HepG2 (cell line): ENCODE results near the gene MRPS5. TPM values are rescaled to one million over a fixed set of nuclear protein-coding genes. Genes with fewer than 3 reads are reported as not detected.

Source experiments
- AGO1 ChIP-seq: fragments of 200-400 bp; formaldehyde crosslinking; IDR thresholded peaks from 2 replicates; pipeline ENCODE4 v1.6.1; 2017; ENCODE audit warnings: mild to moderate bottlenecking, low read depth, low read length, moderate library complexity; ENCODE audit not compliant: poor library complexity, severe bottlenecking
- CAMTA2 ChIP-seq: sonication (generic); formaldehyde crosslinking; IDR thresholded peaks from 2 replicates; pipeline ENCODE4 v1.4.0; 2020; ENCODE audit warnings: mild to moderate bottlenecking, missing genetic modification reagents, borderline replicate concordance
- CBX2 ChIP-seq, 2 experiments: fragments of 200-600 bp in 1 of 2; sonication (generic); formaldehyde crosslinking in 1 of 2; IDR thresholded peaks; 2 replicates each; pipeline versions ENCODE4 v1.7.0 to v1.8.1; 2018 to 2022; ENCODE audit warnings: low read depth in 2 of 2, low read length in 1 of 2, mild to moderate bottlenecking in 1 of 2, missing genetic modification reagents in 1 of 2
- DPF2 ChIP-seq: sonication (generic); formaldehyde crosslinking; IDR thresholded peaks from 2 replicates; pipeline ENCODE4 v1.4.0; 2020; ENCODE audit warnings: mild to moderate bottlenecking, low read depth, missing genetic modification reagents, borderline replicate concordance
- GATAD1 ChIP-seq: IDR thresholded peaks from 2 replicates; pipeline ENCODE4 v1.6.1; 2016; ENCODE audit warnings: missing genetic modification reagents, missing compliant biosample characterization
- HDAC1 ChIP-seq: sonication (generic); formaldehyde crosslinking; IDR thresholded peaks from 2 replicates; pipeline ENCODE4 v1.5.1; 2020; ENCODE audit warnings: mild to moderate bottlenecking, missing genetic modification reagents
- HES4 ChIP-seq: sonication (generic); formaldehyde crosslinking; IDR thresholded peaks from 2 replicates; pipeline ENCODE4 v1.9.0; 2021; ENCODE audit warnings: mild to moderate bottlenecking, missing genetic modification reagents, borderline replicate concordance
- IKZF4 ChIP-seq: sonication (generic); formaldehyde crosslinking; IDR thresholded peaks from 2 replicates; pipeline ENCODE4 v1.5.1; 2020; ENCODE audit warnings: borderline replicate concordance, mild to moderate bottlenecking, low read depth, missing genetic modification reagents; ENCODE audit errors: not compliant biosample characterization
- IRF2 ChIP-seq: IDR thresholded peaks from 2 replicates; pipeline ENCODE4 v1.6.1; 2018; ENCODE audit warnings: missing genetic modification reagents, missing compliant biosample characterization
- JARID2 ChIP-seq: sonication (generic); formaldehyde crosslinking; IDR thresholded peaks from 2 replicates; pipeline ENCODE4 v1.8.1; 2023; ENCODE audit warnings: missing genetic modification reagents, inconsistent platforms; ENCODE audit not compliant: insufficient replicate concordance
- NAIF1 ChIP-seq: sonication (generic); formaldehyde crosslinking; IDR thresholded peaks from 2 replicates; pipeline ENCODE4 v1.5.0; 2020; ENCODE audit warnings: mild to moderate bottlenecking, missing genetic modification reagents, borderline replicate concordance
- SNAI1 ChIP-seq: sonication (generic); formaldehyde crosslinking; IDR thresholded peaks from 2 replicates; pipeline ENCODE4 v1.5.0; 2020; ENCODE audit warnings: mild to moderate bottlenecking, missing genetic modification reagents, borderline replicate concordance
- TARDBP ChIP-seq: sonication (generic); formaldehyde crosslinking; IDR thresholded peaks from 2 replicates; pipeline ENCODE4 v1.8.0; 2022; ENCODE audit warnings: mild to moderate bottlenecking, missing genetic modification reagents
- ZBTB3 ChIP-seq: sonication (generic); formaldehyde crosslinking; IDR thresholded peaks from 2 replicates; pipeline ENCODE4 v1.4.0; 2020; ENCODE audit warnings: low read depth, mild to moderate bottlenecking, moderate library complexity, missing genetic modification reagents, borderline replicate concordance
- ZBTB7B ChIP-seq: sonication (generic); formaldehyde crosslinking; IDR thresholded peaks from 2 replicates; pipeline ENCODE4 v1.4.0; 2020; ENCODE audit warnings: missing genetic modification reagents
- ZNF124 ChIP-seq: sonication (generic); formaldehyde crosslinking; IDR thresholded peaks from 2 replicates; pipeline ENCODE4 v1.4.0; 2020; ENCODE audit warnings: missing genetic modification reagents
- ZNF256 ChIP-seq: sonication (generic); formaldehyde crosslinking; conservative IDR thresholded peaks from 2 replicates; pipeline ENCODE4 v1.4.0; 2020; ENCODE audit warnings: missing genetic modification reagents
- ZNF264 ChIP-seq: sonication (generic); formaldehyde crosslinking; IDR thresholded peaks from 2 replicates; pipeline ENCODE4 v1.4.0; 2020; ENCODE audit warnings: missing genetic modification reagents
- ZNF570 ChIP-seq: sonication (generic); formaldehyde crosslinking; IDR thresholded peaks from 2 replicates; pipeline ENCODE4 v1.4.0; 2020; ENCODE audit warnings: mild to moderate bottlenecking, missing genetic modification reagents, borderline replicate concordance
- ZNF713 ChIP-seq: sonication (generic); formaldehyde crosslinking; IDR thresholded peaks from 2 replicates; pipeline ENCODE4 v1.4.0; 2020; ENCODE audit warnings: mild to moderate bottlenecking, missing genetic modification reagents
- ZNF788 ChIP-seq: sonication (generic); formaldehyde crosslinking; IDR thresholded peaks from 2 replicates; pipeline ENCODE4 v1.5.0; 2020; ENCODE audit warnings: mild to moderate bottlenecking, missing genetic modification reagents, borderline replicate concordance
- polyA plus RNA-seq, 8 experiments: library from polyadenylated mRNA; depleted of rRNA in 3 of 8; stranded (reverse) in 7 of 8; unstranded in 1 of 8; fragments of >200 nt; fragmentation: Illumina TruSeq in 4 of 8; extraction: Trizol in 4 of 8; gene quantifications; 2 replicates each; pipeline versions ENCODE4 v1.2.1 to v1.2.3, GENCODE V29; 2011 to 2016; ENCODE audit warnings: low read depth in 4 of 8, missing spikeins in 1 of 8, mixed read lengths in 1 of 8; ENCODE audit not compliant: insufficient read depth in 1 of 8
- total RNA-seq, 5 experiments: library from RNA; depleted of rRNA; stranded (reverse); fragments of >200 nt; fragmentation: Illumina TruSeq; extraction: Trizol; gene quantifications; 2 replicates each; pipeline ENCODE4 v1.2.3, GENCODE V29; 2016; ENCODE audit warnings: low read depth in 1 of 5
- TF ChIP-seq, protein P1 (sequence below): sonication (generic); formaldehyde crosslinking; IDR thresholded peaks from 2 replicates; pipeline ENCODE4 v1.5.1; 2020; ENCODE audit warnings: mild to moderate bottlenecking, missing genetic modification reagents, borderline replicate concordance
- TF ChIP-seq, protein P2 (sequence below): sonication (generic); formaldehyde crosslinking; IDR thresholded peaks from 2 replicates; pipeline ENCODE4 v1.4.0; 2020; ENCODE audit warnings: missing genetic modification reagents, borderline replicate concordance
- TF ChIP-seq, protein P3 (sequence below): IDR thresholded peaks from 2 replicates; pipeline ENCODE4 v1.6.1; 2016
- TF ChIP-seq, protein P4 (sequence below): sonication (generic); formaldehyde crosslinking; IDR thresholded peaks from 2 replicates; pipeline ENCODE4 v1.8.0; 2022; ENCODE audit warnings: mild to moderate bottlenecking, missing genetic modification reagents, borderline replicate concordance
- TF ChIP-seq, protein P5 (sequence below): sonication (generic); formaldehyde crosslinking; IDR thresholded peaks from 2 replicates; pipeline ENCODE4 v1.4.0; 2020; ENCODE audit warnings: mild to moderate bottlenecking, missing genetic modification reagents

Gene MRPS5
- total and polyA plus RNA-seq, 2 of the 13 experiments (the other 11 are each of a cell fraction or from before 2014, with no cell fraction given), result 98.8 to 134 TPM

DNA sequence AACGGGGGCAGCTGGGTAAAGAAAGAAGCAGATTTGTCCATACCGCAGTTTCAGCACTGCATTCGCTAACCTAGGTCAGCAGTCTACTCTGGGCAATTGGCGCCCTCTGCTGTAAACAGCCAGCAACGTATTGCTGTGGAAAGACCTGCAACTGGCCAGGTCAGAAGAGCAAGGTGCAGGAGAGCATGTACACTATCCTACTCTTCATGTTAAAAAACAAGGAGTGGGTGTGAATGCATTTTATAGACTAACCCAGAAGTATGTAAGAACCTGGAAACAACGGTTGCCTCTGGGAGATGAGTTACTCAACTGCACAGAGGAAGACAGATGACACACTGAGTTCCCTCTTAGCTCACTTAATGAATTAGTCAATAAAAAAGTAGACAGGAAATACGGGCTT is 6.2 kb downstream of the MRPS5 start (continued):
- TF ChIP-seq, protein P1, sequence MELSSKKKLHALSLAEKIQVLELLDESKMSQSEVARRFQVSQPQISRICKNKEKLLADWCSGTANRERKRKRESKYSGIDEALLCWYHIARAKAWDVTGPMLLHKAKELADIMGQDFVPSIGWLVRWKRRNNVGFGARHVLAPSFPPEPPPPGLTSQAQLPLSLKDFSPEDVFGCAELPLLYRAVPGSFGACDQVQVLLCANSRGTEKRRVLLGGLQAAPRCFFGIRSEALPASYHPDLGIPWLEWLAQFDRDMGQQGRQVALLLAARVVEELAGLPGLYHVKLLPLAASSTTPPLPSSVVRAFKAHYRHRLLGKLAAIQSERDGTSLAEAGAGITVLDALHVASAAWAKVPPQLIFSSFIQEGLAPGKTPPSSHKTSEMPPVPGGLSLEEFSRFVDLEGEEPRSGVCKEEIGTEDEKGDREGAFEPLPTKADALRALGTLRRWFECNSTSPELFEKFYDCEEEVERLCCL (CRISPR knock-in tag), result no peak
- TF ChIP-seq IKZF4 (CRISPR knock-in tag) (no peak), ZBTB3 (no peak), AGO1 (no peak), DPF2 (CRISPR knock-in tag) (no peak), ZNF788 (CRISPR knock-in tag) (no peak; the same call in 1 of the 2 replicates), HDAC1 (CRISPR knock-in tag) (no peak), CBX2 (IDR thresholded peaks at IDR 0.05; ENCODE audit: low read depth, low read length) (no peak), CBX2 (CRISPR knock-in tag; IDR thresholded peaks at IDR 0.05; ENCODE audit: low read depth) (no peak), ZBTB7B (no peak), HES4 (no peak), CAMTA2 (CRISPR knock-in tag) (no peak), ZNF713 (no peak), GATAD1 (CRISPR knock-in tag) (peak; percentile 39; the same call in 1 of the 2 replicates), ZNF256 (CRISPR knock-in tag) (no peak), IRF2 (no peak; the same call in 1 of the 2 replicates), ZNF124 (no peak), TARDBP (0 out of 2 replicates have a peak, but pooled peaks have one; percentile 45), SNAI1 (CRISPR knock-in tag) (no peak), NAIF1 (no peak), ZNF264 (CRISPR knock-in tag) (no peak), JARID2 (CRISPR knock-in tag) (no peak), ZNF570 (CRISPR knock-in tag) (no peak)
- TF ChIP-seq, protein P2, sequence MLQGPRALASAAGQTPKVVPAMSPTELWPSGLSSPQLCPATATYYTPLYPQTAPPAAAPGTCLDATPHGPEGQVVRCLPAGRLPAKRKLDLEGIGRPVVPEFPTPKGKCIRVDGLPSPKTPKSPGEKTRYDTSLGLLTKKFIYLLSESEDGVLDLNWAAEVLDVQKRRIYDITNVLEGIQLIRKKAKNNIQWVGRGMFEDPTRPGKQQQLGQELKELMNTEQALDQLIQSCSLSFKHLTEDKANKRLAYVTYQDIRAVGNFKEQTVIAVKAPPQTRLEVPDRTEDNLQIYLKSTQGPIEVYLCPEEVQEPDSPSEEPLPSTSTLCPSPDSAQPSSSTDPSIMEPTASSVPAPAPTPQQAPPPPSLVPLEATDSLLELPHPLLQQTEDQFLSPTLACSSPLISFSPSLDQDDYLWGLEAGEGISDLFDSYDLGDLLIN, result no peak
- TF ChIP-seq, protein P3, sequence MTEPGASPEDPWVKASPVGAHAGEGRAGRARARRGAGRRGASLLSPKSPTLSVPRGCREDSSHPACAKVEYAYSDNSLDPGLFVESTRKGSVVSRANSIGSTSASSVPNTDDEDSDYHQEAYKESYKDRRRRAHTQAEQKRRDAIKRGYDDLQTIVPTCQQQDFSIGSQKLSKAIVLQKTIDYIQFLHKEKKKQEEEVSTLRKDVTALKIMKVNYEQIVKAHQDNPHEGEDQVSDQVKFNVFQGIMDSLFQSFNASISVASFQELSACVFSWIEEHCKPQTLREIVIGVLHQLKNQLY (CRISPR knock-in tag), result no peak
- TF ChIP-seq, protein P4, sequence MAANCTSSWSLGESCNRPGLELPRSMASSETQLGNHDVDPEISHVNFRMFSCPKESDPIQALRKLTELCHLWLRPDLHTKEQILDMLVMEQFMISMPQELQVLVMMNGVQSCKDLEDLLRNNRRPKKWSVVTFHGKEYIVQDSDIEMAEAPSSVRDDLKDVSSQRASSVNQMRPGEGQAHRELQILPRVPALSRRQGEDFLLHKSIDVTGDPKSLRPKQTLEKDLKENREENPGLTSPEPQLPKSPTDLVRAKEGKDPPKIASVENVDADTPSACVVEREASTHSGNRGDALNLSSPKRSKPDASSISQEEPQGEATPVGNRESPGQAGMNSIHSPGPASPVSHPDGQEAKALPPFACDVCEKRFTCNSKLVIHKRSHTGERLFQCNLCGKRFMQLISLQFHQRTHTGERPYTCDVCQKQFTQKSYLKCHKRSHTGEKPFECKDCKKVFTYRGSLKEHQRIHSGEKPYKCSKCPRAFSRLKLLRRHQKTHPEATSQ (CRISPR knock-in tag), result no peak
- TF ChIP-seq, protein P5, sequence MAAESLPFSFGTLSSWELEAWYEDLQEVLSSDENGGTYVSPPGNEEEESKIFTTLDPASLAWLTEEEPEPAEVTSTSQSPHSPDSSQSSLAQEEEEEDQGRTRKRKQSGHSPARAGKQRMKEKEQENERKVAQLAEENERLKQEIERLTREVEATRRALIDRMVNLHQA (CRISPR knock-in tag), result no peak
